ENCODE results near the gene EYA4.

Gene EYA4

GRCh38 chr6:133248241-133249001, 7.3 kb downstream of the EYA4 start:
- Mint-ChIP-seq H3K4me3 (no peak overlapping the region), H3K27me3 (peaks cover 11% of the 10 kb centered on the region), H3K4me1 (ENCODE audit: low read depth) (no peaks in the 10 kb centered on the region), H3K9me3 (no peaks in the 10 kb centered on the region), H3K27ac (no peak overlapping the region), H3K36me3 (ENCODE audit: low read depth) (no peaks in the 10 kb centered on the region)
- intact Hi-C loops (cut with micrococcal nuclease) = no loop called here

GRCh38 chr6:133251688-133252087, 10.5 kb downstream of the EYA4 start:
- Mint-ChIP-seq H3K4me1 (ENCODE audit: low read depth) (no peaks in the 10 kb centered on the region), H3K9me3 (no peaks in the 10 kb centered on the region), H3K4me3 (no peak overlapping the region), H3K36me3 (ENCODE audit: low read depth) (no peaks in the 10 kb centered on the region), H3K27ac (no peak overlapping the region), H3K27me3 (peaks cover 3% of the 10 kb centered on the region)
- intact Hi-C loops (cut with micrococcal nuclease) = no loop called here

- H3K4me3 Mint-ChIP-seq = no peak overlapping the region
- H3K9me3 Mint-ChIP-seq = no peaks in the 10 kb centered on the region
- intact Hi-C loops (cut with micrococcal nuclease) = no loop called here
- no peak overlapping the region for H3K27ac Mint-ChIP-seq
- no peaks in the 10 kb centered on the region for H3K27me3 Mint-ChIP-seq
- no peaks in the 10 kb centered on the region for H3K4me1 Mint-ChIP-seq (ENCODE audit: low read depth)
- no peaks in the 10 kb centered on the region for H3K36me3 Mint-ChIP-seq (ENCODE audit: low read depth)
Measured at GRCh38 chr6:133254552-133255228, 13.5 kb downstream of the EYA4 start.

- Mint-ChIP-seq H3K27ac (no peak overlapping the region), H3K9me3 (no peaks in the 10 kb centered on the region), H3K36me3 (ENCODE audit: low read depth) (no peaks in the 10 kb centered on the region), H3K4me3 (no peak overlapping the region), H3K4me1 (ENCODE audit: low read depth) (no peaks in the 10 kb centered on the region), H3K27me3 (no peaks in the 10 kb centered on the region)
- intact Hi-C loops (cut with micrococcal nuclease) = no loop called here
Measured at GRCh38 chr6:133257545-133258105, 16.5 kb downstream of the EYA4 start.

- H3K4me1 Mint-ChIP-seq (ENCODE audit: low read depth) = no peaks in the 10 kb centered on the region
- H3K9me3 Mint-ChIP-seq = no peaks in the 10 kb centered on the region
- H3K4me3 Mint-ChIP-seq = no peak overlapping the region
- H3K27ac Mint-ChIP-seq = no peak overlapping the region
- H3K36me3 Mint-ChIP-seq (ENCODE audit: low read depth) = no peaks in the 10 kb centered on the region
- intact Hi-C loops (cut with micrococcal nuclease) = no loop called here
- no peaks in the 10 kb centered on the region for H3K27me3 Mint-ChIP-seq
Measured at GRCh38 chr6:133259561-133259960, 18.4 kb downstream of the EYA4 start.

GRCh38 chr6:133262804-133263203, 21.6 kb downstream of the EYA4 start:
- intact Hi-C loops (cut with micrococcal nuclease) = no loop called here
- no peaks in the 10 kb centered on the region for H3K27me3 Mint-ChIP-seq
- H3K4me1 Mint-ChIP-seq (ENCODE audit: low read depth) = no peaks in the 10 kb centered on the region
- H3K9me3 Mint-ChIP-seq = no peaks in the 10 kb centered on the region
- no peak overlapping the region for H3K4me3 Mint-ChIP-seq
- no peak overlapping the region for H3K27ac Mint-ChIP-seq
- no peaks in the 10 kb centered on the region for H3K36me3 Mint-ChIP-seq (ENCODE audit: low read depth)

GRCh38 chr6:133265066-133265465, 23.9 kb downstream of the EYA4 start:
- Mint-ChIP-seq H3K4me1 (ENCODE audit: low read depth) (no peaks in the 10 kb centered on the region), H3K27ac (no peak overlapping the region)

GRCh38 chr6:133266186-133266585, 25.0 kb downstream of the EYA4 start:
- Mint-ChIP-seq H3K36me3 (ENCODE audit: low read depth) (no peaks in the 10 kb centered on the region), H3K4me3 (no peak overlapping the region), H3K4me1 (ENCODE audit: low read depth) (no peaks in the 10 kb centered on the region), H3K9me3 (no peaks in the 10 kb centered on the region), H3K27ac (no peak overlapping the region), H3K27me3 (no peaks in the 10 kb centered on the region)
- intact Hi-C loops (cut with micrococcal nuclease) = no loop called here

More at GRCh38 chr6:133265066-133265465, 23.9 kb downstream of the EYA4 start:
- Mint-ChIP-seq H3K36me3 (ENCODE audit: low read depth) (no peaks in the 10 kb centered on the region), H3K9me3 (no peaks in the 10 kb centered on the region), H3K4me3 (no peak overlapping the region), H3K27me3 (no peaks in the 10 kb centered on the region)
- intact Hi-C loops (cut with micrococcal nuclease) = no loop called here

GRCh38 chr6:133268621-133269020, 27.5 kb downstream of the EYA4 start:
- Mint-ChIP-seq H3K36me3 (ENCODE audit: low read depth) (no peaks in the 10 kb centered on the region), H3K27ac (no peak overlapping the region), H3K4me1 (ENCODE audit: low read depth) (no peaks in the 10 kb centered on the region), H3K27me3 (no peaks in the 10 kb centered on the region), H3K9me3 (no peaks in the 10 kb centered on the region), H3K4me3 (no peak overlapping the region)
- intact Hi-C loops (cut with micrococcal nuclease) = no loop called here

GRCh38 chr6:133274813-133275212, 33.7 kb downstream of the EYA4 start:
- Mint-ChIP-seq H3K4me3 (no peak overlapping the region), H3K36me3 (ENCODE audit: low read depth) (no peaks in the 10 kb centered on the region), H3K27me3 (no peaks in the 10 kb centered on the region), H3K9me3 (no peaks in the 10 kb centered on the region), H3K27ac (no peak overlapping the region), H3K4me1 (ENCODE audit: low read depth) (no peaks in the 10 kb centered on the region)
- intact Hi-C loops (cut with micrococcal nuclease) = no loop called here

GRCh38 chr6:133275213-133275612, 34.1 kb downstream of the EYA4 start:
- H3K27me3 Mint-ChIP-seq = no peaks in the 10 kb centered on the region
- no peak overlapping the region for H3K4me3 Mint-ChIP-seq
- H3K4me1 Mint-ChIP-seq (ENCODE audit: low read depth) = no peaks in the 10 kb centered on the region
- intact Hi-C loops (cut with micrococcal nuclease) = no loop called here
- H3K27ac Mint-ChIP-seq = no peak overlapping the region
- no peaks in the 10 kb centered on the region for H3K9me3 Mint-ChIP-seq
- H3K36me3 Mint-ChIP-seq (ENCODE audit: low read depth) = no peaks in the 10 kb centered on the region

- Mint-ChIP-seq H3K9me3 (no peaks in the 10 kb centered on the region), H3K27ac (no peak overlapping the region), H3K36me3 (ENCODE audit: low read depth) (no peaks in the 10 kb centered on the region), H3K4me1 (ENCODE audit: low read depth) (no peaks in the 10 kb centered on the region), H3K4me3 (no peak overlapping the region), H3K27me3 (no peaks in the 10 kb centered on the region)
- intact Hi-C loops (cut with micrococcal nuclease) = no loop called here
Measured at GRCh38 chr6:133277228-133277899, 36.2 kb downstream of the EYA4 start.

GRCh38 chr6:133277900-133278545, 36.9 kb downstream of the EYA4 start:
- H3K4me3 Mint-ChIP-seq = no peak overlapping the region
- no peaks in the 10 kb centered on the region for H3K9me3 Mint-ChIP-seq
- no peaks in the 10 kb centered on the region for H3K36me3 Mint-ChIP-seq (ENCODE audit: low read depth)
- no peak overlapping the region for H3K27ac Mint-ChIP-seq
- no peaks in the 10 kb centered on the region for H3K27me3 Mint-ChIP-seq
- intact Hi-C loops (cut with micrococcal nuclease) = no loop called here
- H3K4me1 Mint-ChIP-seq (ENCODE audit: low read depth) = no peaks in the 10 kb centered on the region

- Mint-ChIP-seq H3K9me3 (no peaks in the 10 kb centered on the region), H3K36me3 (ENCODE audit: low read depth) (no peaks in the 10 kb centered on the region), H3K27me3 (no peaks in the 10 kb centered on the region), H3K4me3 (no peak overlapping the region), H3K27ac (no peak overlapping the region), H3K4me1 (ENCODE audit: low read depth) (no peaks in the 10 kb centered on the region)
- intact Hi-C loops (cut with micrococcal nuclease) = no loop called here
Measured at GRCh38 chr6:133286765-133287164, 45.6 kb downstream of the EYA4 start.

Measured in dendritic cell treated with granulocyte-macrophage colony-stimulating factor and Interleukin-4, amounts not matched to agents 40 ng/mL and 50 ng/mL, for 4 days (primary cell).